Coronary artery (tissue), 2 donors: ENCODE results near the gene OR9I1.

Source experiments
- DNase-seq: peaks from one replicate; pipeline ENCODE4 v3.0.0-alpha.2; 2017; ENCODE audit warnings: low spot score
- H3K27ac ChIP-seq, 2 donors: fragments of 200-600 bp; sonication (generic); one replicate each; pipeline ENCODE4 v1.5.1; 2016 to 2019
- H3K4me3 ChIP-seq: fragments of 200-600 bp; sonication (generic); 2 replicates; pipeline ENCODE4 v1.5.1; 2016; ENCODE audit warnings: mild to moderate bottlenecking, moderate library complexity
- TF ChIP-seq, protein P1 (sequence below): fragments of 200-600 bp; sonication (generic); IDR thresholded peaks from one replicate; pipeline ENCODE4 v1.5.1; 2019; ENCODE audit warnings: antibody characterized with exemption

The OR9I1 gene

DNA sequence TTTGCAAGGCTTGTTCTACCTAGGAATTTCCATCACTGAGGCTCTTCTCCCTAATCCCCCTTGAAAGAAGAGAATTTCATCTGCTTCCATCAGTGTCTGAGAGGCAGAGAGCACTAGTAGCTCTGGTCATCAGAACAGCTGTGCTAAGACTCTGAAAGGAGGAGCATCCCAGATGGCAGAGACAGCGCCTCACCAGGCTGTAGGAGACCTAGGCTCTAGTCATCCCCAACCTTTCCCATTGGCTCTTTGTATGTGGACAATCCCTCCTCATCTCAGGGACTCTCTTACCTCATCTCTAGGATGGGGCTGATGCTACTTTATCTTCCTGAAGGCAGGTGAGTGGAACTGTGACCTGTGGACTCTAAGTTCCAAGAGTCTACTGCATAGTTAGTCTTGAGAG, 8.8 kb upstream of the OR9I1 start:
- Histone ChIP-seq H3K27ac (no peak overlapping the region), H3K4me3 (no peak overlapping the region)
- TF ChIP-seq, protein P1, sequence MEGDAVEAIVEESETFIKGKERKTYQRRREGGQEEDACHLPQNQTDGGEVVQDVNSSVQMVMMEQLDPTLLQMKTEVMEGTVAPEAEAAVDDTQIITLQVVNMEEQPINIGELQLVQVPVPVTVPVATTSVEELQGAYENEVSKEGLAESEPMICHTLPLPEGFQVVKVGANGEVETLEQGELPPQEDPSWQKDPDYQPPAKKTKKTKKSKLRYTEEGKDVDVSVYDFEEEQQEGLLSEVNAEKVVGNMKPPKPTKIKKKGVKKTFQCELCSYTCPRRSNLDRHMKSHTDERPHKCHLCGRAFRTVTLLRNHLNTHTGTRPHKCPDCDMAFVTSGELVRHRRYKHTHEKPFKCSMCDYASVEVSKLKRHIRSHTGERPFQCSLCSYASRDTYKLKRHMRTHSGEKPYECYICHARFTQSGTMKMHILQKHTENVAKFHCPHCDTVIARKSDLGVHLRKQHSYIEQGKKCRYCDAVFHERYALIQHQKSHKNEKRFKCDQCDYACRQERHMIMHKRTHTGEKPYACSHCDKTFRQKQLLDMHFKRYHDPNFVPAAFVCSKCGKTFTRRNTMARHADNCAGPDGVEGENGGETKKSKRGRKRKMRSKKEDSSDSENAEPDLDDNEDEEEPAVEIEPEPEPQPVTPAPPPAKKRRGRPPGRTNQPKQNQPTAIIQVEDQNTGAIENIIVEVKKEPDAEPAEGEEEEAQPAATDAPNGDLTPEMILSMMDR, result no peak
- DNase-seq, result no peak

DNA sequence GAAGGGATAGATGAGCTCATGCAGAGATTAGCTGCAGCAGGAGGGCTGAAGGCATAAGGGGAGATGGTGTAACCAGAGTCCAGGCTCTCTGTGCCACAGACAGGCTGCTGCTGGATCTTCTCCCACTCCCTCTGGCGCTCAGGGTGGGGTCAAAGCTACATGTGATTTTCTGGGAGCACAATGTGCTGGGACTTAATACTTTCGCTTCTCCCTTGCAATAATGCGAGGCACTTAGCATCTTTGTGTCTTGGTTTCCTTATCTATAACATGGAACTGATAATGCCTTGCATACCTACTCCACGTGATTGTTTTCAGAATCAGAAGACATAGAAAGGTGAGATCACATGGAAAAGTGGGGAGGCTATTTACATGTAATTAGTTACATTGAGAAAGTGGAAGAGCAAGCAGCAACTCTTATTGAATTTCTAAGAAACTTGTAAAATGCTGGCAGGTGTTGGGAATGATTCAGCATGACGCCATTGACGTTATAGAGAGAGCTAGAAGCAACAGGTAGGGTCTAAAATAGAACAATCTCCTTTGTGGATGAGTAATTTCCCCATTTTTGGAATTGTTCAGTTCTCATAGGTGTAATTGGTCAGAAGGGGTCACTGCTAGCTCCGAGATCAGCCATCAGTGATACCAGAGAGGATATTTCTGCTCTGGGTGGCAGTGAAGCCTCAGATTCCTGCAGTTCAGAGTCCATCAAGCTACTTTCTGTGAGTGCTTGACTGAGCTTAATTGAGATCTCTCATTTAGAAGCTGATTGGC, 8.2 kb upstream of the OR9I1 start:
- Histone ChIP-seq H3K4me3 (no peak overlapping the region), H3K27ac (no peak overlapping the region)
- TF ChIP-seq, protein P1, result no peak
- DNase-seq, result no peak

DNA sequence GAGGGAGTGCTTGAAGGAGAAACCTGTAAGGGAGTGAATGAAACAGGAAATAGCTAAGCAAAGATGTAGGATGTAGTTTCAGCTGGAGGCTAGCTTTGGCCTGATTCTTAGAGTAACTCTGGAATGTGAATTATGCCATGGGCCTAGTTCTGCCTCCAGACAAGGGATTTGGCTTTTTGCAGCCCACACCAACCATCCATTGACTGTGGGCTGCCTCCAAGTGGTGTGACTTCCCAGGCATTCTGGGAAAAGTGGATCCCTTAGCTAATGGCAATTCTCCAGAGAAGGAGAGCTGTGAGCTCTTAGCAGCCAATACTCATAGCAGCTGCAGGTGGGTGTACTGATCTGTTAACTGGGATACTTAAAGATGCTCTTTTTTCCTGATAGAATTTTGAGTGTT, 2.0 kb upstream of the OR9I1 start:
- Histone ChIP-seq H3K4me3 (no peak overlapping the region), H3K27ac (no peak overlapping the region)
- TF ChIP-seq, protein P1, result no peak
- no peak for DNase-seq

DNA sequence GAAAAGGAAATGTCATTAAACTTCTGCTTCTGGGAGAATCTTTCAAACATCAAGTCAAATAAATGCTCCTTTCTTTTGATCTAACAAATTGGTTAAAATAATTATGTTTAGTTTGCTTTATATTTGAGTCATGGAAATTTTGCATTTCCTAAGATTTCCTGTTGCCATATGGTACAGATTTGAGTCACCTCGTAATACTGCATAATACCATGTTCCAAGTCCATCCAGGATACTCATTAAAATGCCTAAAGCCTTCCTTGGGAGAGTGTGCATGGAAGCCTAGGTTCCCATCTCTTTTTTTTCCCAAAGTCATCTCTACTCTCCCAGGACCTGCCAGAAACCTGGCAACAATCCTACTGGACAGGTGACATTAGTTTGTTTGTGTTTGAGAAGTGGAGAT, 4.2 kb downstream of the OR9I1 start:
- Histone ChIP-seq H3K27ac (no peak overlapping the region), H3K4me3 (no peak overlapping the region)
- DNase-seq, result no peak
- TF ChIP-seq, protein P1, result no peak

DNA sequence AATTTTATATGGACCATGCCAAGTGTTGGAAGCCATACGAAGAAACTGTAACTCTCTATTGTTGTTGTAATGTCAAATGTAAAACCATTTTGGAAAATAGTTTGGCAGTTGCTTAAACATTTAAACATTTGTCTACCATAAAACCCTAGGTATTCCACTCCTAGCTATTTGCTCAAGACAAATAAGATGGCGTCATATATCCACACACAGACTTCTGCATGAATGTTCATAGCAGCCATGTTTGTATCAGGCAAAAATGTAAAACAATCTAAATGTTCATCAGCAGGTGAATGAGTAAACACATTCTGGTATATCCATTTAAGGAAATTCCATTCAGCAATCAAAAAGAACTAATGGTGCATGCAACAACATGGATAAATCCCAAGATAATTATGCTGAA, 27.9 kb downstream of the OR9I1 start:
- H3K27ac ChIP-seq, result no peak overlapping the region
- no peak for DNase-seq
- H3K4me3 ChIP-seq, result no peak overlapping the region
- TF ChIP-seq, protein P1, result no peak

DNA sequence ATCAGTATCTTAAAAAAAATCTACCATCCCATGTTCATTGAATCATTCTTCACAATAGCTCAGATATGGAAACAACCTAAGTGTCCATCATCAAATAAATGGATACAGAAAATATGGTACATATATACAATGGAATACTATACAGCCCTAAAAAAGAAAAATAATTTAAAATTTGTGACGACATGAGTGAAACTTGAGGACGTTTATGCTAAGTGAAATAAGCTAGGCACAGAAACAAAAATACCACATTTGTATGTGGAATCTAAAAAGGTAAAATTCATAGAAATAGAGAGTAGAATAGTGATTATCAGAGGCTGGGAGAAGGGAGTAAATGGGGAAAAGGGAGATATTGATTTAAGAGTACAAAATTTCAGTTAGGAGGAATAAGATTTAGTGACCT, 38.8 kb downstream of the OR9I1 start:
- no peak for DNase-seq
- H3K4me3 ChIP-seq, result no peak overlapping the region
- TF ChIP-seq, protein P1, result no peak
- no peak overlapping the region for H3K27ac ChIP-seq

DNA sequence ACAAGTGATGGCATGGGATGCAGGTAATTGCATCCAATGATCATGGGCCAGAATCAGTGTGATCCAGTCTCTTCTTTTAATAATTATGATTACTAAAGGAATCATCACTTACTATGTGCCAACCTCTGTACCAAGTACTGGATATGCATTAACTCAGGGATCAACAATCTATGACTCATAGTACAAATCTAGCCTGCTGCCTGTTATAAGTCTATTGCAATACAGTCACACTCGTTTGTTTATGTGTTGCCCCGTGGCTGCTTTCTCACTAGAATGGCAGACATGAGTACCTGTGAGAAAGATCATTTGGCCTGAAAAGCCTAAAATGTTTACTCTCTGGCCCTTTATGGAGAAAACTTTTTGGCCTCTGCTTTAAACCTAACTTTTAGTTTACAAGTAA, 49.5 kb downstream of the OR9I1 start:
- Histone ChIP-seq H3K27ac (no peak overlapping the region), H3K4me3 (no peak overlapping the region)
- TF ChIP-seq, protein P1, result no peak
- DNase-seq, result no peak
